Ovary (tissue), 9 donors: ENCODE results near the gene ZBTB7A. TPM values are rescaled to one million over a fixed set of nuclear protein-coding genes. Genes with fewer than 3 reads are reported as not detected.
"Not testable (repeated sequence)": the region's sequence is repeated elsewhere in the genome, so short reads cannot be mapped to it uniquely, and the experiment has no call there.

Experiments used
- DNase-seq, 5 donors: peaks; one replicate each; pipeline ENCODE4 v3.0.0-alpha.2; 2019 to 2020
- H3K27ac ChIP-seq, 2 donors: fragments of 200-600 bp; one replicate each; pipeline versions ENCODE4 v1.5.1 to v1.8.0; 2019 to 2022
- H3K27me3 ChIP-seq: fragments of 200-600 bp; one replicate; pipeline ENCODE4 v1.8.0; 2022
- H3K36me3 ChIP-seq: fragments of 200-600 bp; sonication (generic); one replicate; pipeline ENCODE4 v1.5.1; 2019
- H3K4me1 ChIP-seq: one replicate; pipeline ENCODE4 v1.8.1; 2013; ENCODE audit warnings: mild to moderate bottlenecking, moderate library complexity; ENCODE audit not compliant: insufficient read depth
- H3K4me3 ChIP-seq: fragments of 200-600 bp; sonication (generic); one replicate; pipeline ENCODE4 v1.5.1; 2017
- H3K9me3 ChIP-seq, 2 donors: fragments of 200-600 bp in 1 of 2; sonication (generic) in 1 of 2; one replicate each; pipeline versions ENCODE4 v1.5.1 to v1.8.1; 2013 to 2019; ENCODE audit warnings: mild to moderate bottlenecking in 1 of 2, moderate library complexity in 1 of 2
- EP300 ChIP-seq: sonication (generic); formaldehyde crosslinking; IDR thresholded peaks from one replicate; pipeline ENCODE4 v1.6.1; 2017; ENCODE audit warnings: antibody characterized with exemption
- POLR2A ChIP-seq: fragments of 450-650 bp; IDR thresholded peaks from one replicate; pipeline ENCODE4 v1.6.1; 2017; ENCODE audit warnings: antibody characterized with exemption, mild to moderate bottlenecking, moderate library complexity
- WGBS, 3 donors: extraction: QIAGEN DNeasy Blood & Tissue Kit in 1 of 3; methylation state at CpG; one replicate each; pipeline versions ENCODE4 v1.1.5 to v1.1.7; 2013 to 2017; 5-methylcytosine and 5-hydroxymethylcytosine counted together
- intact Hi-C, 4 donors: fragments of 100-400 bp; cut with DNase I; formaldehyde crosslinking; loops; one replicate each; pipeline versions ENCODE4 v1.11.0 to v1.15.1; 2022 to 2023
- polyA plus RNA-seq, 2 donors: library from polyadenylated mRNA; stranded (reverse); fragments of 200-250 nt in 1 of 2; fragments of 350-450 nt in 1 of 2; fragmentation: Illumina TruSeq in 1 of 2; extraction: RNeasy Lipid Tissue Mini Kit (QIAGEN cat#74804) in 1 of 2; gene quantifications; one replicate each; pipeline ENCODE4 v1.2.3, GENCODE V29; 2013 to 2014
- total RNA-seq, 7 donors: library from RNA; depleted of rRNA in 2 of 7; stranded (reverse); fragments of >200 nt in 2 of 7; fragmentation: NEBNext Ultra II Directional in 3 of 7; extraction: Animal tissue kit (Norgen Biotek cat#: 25700) in 3 of 7; gene quantifications; one replicate each; pipeline versions ENCODE4 v1.1.0 to v1.2.4, GENCODE V29; 2016 to 2023
- TF ChIP-seq, protein P1 (sequence below), 3 donors: fragments of 450-650 bp in 2 of 3; fragments of 200-600 bp in 1 of 3; IDR thresholded peaks; one replicate each; pipeline versions ENCODE4 v1.5.1 to v1.8.0; 2016 to 2022; ENCODE audit warnings: antibody characterized with exemption in 3 of 3, mild to moderate bottlenecking in 1 of 3
- donor health status: DM: no; HTN: no; CAD: no; lungs with moderate emphysema.
- donor health status: DM: no; HTN: no; CAD: no.
- donor health status: Bipolar disorder and iron deficiency.
- donor health status: DM: yes; HTN: yes; CAD: no.
- donor health status: DM: no; HTN: no; CAD: no.
- donor health status: DM: yes; HTN: yes; CAD: no.

The ZBTB7A gene
- total and polyA plus RNA-seq, 9 donors: 9.1 to 56.4 (median 38.5) TPM

DNA sequence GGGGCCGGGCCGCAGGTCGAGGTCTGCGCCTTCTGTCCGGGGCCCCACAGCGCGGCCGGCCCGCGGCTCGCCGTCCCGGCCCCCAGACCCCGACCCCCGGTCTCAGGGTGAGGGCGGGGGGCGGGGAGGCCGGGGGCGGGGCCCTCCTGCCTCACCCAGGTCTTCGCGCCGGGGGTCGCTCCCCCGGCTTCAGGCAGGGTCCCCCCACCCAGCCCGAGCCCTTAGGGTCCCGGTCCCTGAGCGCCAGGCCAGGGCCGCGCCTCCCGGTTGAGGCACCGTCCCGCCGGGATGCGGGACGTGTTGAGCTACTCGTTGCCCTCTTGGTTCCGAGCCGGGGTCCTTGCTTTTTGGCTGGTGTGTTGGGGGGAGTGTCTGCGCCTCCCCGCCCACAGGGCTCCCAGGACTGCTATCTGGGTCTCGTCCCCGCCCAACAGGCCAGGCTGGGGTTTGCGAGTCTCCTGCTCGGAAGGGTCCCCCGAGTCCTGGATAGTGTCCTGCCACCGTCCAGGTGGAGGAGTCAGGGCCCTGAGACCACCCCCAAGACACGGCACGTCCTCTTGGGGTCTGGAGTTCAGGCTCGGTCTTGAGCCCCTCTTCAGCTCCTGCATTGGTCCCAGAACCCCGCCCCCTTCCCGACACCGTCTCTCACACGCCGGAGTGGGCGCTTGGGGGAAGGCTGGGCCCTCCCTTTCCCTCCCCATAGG, 58.7 kb downstream of the ZBTB7A start:
- TF ChIP-seq EP300: no peak
- TF ChIP-seq POLR2A: no peak
- TF ChIP-seq, protein P1, sequence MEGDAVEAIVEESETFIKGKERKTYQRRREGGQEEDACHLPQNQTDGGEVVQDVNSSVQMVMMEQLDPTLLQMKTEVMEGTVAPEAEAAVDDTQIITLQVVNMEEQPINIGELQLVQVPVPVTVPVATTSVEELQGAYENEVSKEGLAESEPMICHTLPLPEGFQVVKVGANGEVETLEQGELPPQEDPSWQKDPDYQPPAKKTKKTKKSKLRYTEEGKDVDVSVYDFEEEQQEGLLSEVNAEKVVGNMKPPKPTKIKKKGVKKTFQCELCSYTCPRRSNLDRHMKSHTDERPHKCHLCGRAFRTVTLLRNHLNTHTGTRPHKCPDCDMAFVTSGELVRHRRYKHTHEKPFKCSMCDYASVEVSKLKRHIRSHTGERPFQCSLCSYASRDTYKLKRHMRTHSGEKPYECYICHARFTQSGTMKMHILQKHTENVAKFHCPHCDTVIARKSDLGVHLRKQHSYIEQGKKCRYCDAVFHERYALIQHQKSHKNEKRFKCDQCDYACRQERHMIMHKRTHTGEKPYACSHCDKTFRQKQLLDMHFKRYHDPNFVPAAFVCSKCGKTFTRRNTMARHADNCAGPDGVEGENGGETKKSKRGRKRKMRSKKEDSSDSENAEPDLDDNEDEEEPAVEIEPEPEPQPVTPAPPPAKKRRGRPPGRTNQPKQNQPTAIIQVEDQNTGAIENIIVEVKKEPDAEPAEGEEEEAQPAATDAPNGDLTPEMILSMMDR (IDR thresholded peaks at IDR 0.05): no peak
- Histone ChIP-seq H3K4me1 (peaks cover 22% of the 10 kb centered on the region), H3K9me3 (no peaks in the 10 kb centered on the region), H3K27ac (peak overlapping the region; percentile 75 to 88), H3K4me3 (peak overlapping the region; percentile 91), H3K27me3 (no peaks in the 10 kb centered on the region), H3K36me3 (no peaks in the 10 kb centered on the region)
- DNase-seq: peak; percentile 34 to 63 (median 53)
- WGBS, 3 donors: 0 to 1% (median 0%) methylated on average over 28 to 55 of the region's 55 CpGs
- intact Hi-C loops: no loop called here

DNA sequence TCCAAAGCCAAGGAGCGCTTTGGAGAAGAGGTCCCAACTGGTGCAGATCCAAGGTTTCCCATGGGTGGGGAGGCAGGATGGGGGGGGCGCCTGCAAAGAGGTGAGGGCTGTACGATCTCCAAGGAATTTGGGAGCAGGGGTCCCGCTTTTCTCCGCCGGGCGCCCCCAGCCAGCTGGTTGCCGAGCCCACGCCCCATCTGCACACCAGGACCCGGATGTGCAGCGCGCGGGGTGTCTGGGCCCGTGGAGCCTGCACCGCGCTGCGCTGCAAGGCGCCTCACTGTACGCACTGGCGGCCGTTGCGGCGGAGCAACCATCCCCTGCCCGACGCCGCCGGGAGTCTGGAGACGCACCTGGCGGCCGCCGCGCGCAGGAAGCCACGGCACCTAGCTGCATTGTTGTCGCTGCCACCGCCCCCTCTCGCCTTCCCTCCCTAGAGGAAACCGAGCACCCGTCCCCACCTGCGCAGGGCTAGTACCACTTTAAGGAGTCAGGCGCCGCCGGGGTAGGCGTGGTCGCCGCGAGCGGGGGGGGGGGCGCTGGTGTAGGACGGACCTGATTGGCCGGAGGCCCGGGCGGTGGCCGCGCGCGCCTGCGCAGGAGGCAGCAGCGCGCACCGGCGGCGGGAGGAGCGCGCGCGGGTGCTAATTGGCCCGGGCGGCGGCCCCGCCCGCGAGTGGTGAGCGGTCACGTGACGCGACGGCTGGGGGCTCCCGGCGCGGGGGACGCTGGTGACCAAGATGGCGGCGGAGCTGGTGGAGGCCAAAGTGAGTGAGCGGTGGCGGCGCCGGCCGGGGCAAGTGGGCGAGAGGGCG, 59.5 kb downstream of the ZBTB7A start, which contains the start of gene PIAS4:
Gene PIAS4, plus strand, starts transcription at position 716 of the 815 bp plus-strand sequence. Its CDS starts 25 bp downstream, at position 741.
- H3K4me3 ChIP-seq: peak within 1 kb of the TSS; percentile 91
- peak; percentile 33 for TF ChIP-seq POLR2A
- TF ChIP-seq, protein P1 (IDR thresholded peaks at IDR 0.05): peak in 1 of 3 donors; percentile 4
- no peak for TF ChIP-seq EP300
- no peaks in the 10 kb centered on the region for H3K36me3 ChIP-seq
- peak; percentile 95 to 98 (median 97) for DNase-seq
- no peaks in the 10 kb centered on the region for H3K9me3 ChIP-seq
- no peaks in the 10 kb centered on the region for H3K27me3 ChIP-seq
- 0% methylated on average over 44 to 91 of the region's 91 CpGs for WGBS, 3 donors
- peak within 1 kb of the TSS; percentile 75 to 88 for H3K27ac ChIP-seq
- intact Hi-C loops: no loop called here
- peaks cover 22% of the 10 kb centered on the region for H3K4me1 ChIP-seq

DNA sequence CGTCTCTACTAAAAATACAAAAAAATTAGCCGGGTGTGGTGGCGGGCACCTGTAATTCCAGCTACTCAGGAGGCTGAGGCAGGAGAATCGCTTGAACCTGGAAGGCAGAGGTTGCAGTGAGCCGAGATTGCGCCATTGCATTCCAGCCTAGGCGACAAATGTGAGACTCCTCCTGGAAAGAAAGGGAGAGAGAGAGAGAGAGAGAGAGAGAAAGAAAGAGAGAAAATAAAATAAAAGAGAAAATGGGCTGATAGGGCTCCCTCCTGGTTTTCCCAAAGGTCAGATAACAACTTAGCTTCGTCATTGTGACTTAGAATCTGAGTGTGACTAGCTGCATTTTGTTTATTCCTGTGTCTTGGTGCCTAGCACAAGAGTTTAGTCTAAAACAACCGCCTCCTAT, 61.3 kb downstream of the ZBTB7A start:
- H3K27ac ChIP-seq, H3K27me3 ChIP-seq, H3K9me3 ChIP-seq, H3K4me3 ChIP-seq, H3K36me3 ChIP-seq, intact Hi-C loops, DNase-seq: not testable (repeated sequence)
- 93 to 95% (median 95%) methylated on average over 9 of the region's 9 CpGs for WGBS, 3 donors
- H3K4me1 ChIP-seq: peaks cover 18% of the 10 kb centered on the region

DNA sequence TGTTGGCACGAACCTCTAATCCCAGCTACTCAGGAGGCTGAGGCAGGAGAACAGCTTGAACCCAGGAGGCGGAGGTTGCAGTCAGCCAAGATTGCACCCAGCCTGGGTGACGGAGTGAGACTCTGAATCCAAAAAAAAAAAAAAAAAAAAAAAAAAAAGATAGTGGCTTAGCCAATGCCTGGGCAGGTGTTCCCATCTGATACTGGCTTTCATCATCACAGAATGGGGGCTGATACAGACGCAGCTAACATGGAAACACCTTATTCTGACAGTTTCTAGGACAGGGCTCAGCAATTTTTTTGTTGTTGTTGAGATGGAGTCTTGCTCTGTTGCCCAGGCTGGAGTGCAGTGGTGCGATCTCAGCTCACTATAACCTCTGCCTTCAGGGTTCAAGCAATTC, 65.9 kb downstream of the ZBTB7A start:
- H3K4me3 ChIP-seq, H3K27ac ChIP-seq, DNase-seq, intact Hi-C loops, H3K27me3 ChIP-seq, H3K4me1 ChIP-seq, H3K9me3 ChIP-seq, H3K36me3 ChIP-seq: not testable (repeated sequence)
- WGBS, 3 donors: 90 to 92% (median 92%) methylated on average over 5 of the region's 5 CpGs

DNA sequence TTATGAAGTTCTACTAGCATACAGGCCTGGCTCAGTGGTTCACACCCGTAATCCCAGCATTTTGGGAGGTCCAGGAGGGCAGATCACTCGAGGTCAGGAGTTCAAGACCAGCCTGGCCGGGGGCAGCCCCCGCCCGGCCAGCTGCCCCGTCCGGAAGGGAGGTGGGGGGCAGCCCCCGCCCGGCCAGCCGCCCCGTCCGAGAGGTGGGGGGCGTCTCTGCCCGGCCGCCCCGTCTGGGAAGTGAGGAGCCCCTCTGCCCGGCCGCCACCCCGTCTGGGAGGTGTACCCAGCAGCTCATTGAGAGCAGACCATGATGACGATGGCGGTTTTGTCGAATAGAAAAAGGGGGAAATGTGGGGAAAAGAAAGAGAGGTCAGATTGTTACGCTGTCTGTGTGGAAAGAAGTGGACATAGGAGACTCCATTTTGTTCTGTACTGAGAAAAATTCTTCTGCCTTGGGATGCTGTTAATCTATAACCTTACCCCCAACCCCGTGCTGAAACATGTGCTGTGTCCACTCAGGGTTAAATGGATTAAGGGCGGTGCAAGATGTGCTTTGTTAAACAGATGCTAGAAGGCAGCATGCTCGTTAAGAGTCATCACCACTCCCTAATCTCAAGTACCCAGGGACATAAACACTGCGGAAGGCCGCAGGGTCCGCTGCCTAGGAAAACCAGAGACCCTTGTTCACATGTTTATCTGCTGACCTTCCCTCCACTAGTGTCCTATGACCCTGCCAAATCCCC, 67.9 kb downstream of the ZBTB7A start:
- 80 to 83% (median 82%) methylated on average over 29 of the region's 29 CpGs for WGBS, 3 donors
- intact Hi-C loops: not testable (repeated sequence)

More for the DNA sequence above, 67.9 kb downstream of the ZBTB7A start:
- H3K4me3 ChIP-seq, H3K4me1 ChIP-seq, H3K9me3 ChIP-seq, H3K36me3 ChIP-seq, H3K27ac ChIP-seq, DNase-seq, H3K27me3 ChIP-seq: not testable (repeated sequence)
